ENCODE measurements around the gene PML.

Gene PML

DNA sequence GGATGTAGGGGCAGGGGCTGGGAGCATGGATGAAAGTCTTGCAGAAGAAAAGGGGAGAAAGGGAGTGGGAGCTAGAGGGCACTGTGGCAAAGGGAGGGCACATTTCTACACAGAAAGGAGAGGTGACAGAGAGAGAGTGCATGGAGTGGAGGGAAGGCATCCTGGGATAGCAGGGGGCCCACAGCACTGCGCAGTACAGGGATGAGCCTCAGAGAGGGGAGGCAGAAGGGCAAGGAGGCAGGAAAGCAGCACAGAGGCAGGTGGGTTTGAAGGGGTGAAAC is 7.8 kb upstream of the PML start:
- DNase-seq: no peak

- DNase-seq: no peak
Measured at GRCh38 chr15:73987250-73987649, 7.3 kb upstream of the PML start.

DNA sequence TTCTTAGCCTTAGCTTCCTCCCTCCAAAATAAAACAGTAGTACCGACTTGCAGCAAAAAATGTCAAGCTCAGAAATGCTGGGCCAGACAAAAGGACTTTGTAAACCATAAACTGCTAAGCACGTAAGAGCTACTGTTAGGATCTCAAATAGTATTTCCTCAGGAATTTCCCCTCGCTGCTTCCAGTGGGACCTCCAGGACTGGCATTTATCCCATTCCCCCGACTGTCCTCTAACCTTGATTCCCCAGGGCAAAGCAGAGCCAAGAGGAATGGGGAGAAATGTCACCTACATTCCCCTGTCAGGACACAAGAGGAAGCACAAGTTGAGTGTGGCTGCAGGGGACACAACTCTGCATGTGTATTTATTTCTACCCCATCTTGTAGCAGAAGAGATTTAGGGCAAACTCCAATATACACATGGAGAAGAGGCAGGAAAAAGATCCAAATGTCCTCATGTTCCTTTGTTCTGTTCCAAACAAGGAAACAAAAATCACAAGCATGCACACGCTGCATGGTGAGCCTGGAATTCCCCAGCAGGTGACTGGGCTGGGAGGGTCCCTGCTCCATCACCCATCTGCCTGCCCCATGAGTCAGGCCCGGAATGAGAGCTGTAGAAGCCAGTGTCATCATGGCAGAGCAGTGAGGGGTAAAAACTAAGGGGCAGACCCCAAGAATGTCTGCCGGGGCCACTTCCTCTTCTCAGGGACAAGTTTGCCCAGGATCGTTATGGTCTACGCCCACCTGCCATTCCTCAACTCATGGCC is 6.7 kb upstream of the PML start:
- DNase-seq: no peak

DNA sequence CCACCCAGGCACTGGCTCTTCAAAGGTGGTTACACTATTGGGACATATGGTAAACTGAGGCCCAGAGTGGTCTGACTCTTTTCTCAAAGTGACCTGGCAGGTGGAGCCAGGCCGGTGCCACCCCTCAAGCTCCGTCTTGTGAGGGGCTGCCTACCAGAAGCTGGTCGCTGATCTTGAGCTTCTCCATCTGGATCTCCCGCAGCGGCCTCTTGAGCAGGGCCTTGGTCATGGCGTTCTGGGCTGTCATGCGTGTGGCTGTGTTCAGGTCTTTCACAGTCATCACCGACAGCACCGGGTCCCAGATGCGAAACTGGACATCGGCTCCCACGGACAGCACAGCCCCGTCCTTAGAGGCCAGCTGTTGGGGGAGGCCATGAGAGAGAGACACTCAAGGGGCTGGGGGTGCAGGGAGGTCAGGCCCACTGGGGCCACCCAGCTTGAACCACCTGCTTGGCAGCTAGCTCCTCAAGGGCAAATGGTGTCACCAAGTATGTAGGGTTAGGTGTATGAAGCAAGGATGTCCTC is 6.0 kb upstream of the PML start:
- DNase-seq: no peak

GRCh38 chr15:73989001-73989798 is 5.3 kb upstream of the PML start:
- peak; percentile 60 for DNase-seq

DNA sequence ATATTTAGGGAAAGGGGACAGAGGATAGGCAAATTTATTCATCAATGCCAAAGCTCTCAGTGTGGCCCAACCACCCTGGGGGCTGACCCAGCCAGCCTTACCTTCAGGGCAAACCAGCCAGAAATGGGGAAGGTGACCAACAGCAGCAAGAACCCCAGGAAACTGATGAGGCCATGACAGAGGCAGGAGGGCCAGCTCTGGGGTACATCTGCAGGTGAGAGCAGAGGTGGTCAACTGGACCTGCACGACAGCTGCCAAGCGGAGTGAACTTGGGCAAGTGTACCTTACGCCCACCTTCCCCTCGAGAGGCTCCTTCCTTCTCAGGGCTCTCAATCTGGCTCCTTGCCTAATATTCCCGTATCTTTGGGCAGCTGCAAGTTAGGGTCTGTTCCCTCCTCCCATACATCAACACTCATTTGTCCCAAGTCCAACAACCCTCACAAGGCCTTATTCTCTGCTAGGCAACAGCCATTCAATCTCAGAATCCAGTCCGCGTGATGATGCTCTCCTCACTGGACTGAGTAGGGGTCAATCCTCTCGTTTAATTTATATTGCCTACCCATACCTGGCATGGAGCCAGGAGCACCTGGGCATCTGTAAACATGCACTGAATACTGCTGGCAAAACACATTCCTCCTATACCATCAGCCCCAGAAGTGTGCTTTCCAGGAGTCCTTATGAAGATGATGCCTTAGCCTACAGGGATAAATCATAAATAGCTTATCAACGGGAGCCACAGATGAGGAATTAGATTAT is 4.1 kb upstream of the PML start:
- no peak for DNase-seq

- DNase-seq: no peak
Measured at GRCh38 chr15:73991260-73991659, 3.3 kb upstream of the PML start.

- DNase-seq: peak; percentile 73
Measured at GRCh38 chr15:73991726-73992593, 2.6 kb upstream of the PML start, which contains the start of gene STOML1. Gene STOML1 (minus strand): TSS chr15:73992295. CDS start chr15:73992223, 72 bp downstream.

DNA sequence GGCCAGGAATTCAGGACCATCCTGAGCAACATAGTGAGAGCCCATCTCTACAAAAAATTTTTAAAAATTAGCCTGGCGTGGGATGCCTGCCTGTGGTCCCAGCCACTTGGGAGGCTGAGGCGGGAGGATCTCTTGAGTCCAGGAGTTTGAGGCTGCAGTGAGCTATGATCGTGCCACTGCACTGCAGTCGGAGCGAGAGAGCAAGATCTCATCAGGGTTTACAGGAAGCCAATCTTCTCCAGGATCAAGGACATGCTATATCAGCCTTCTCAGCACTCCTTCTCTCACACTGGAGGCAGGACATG is 2.0 kb upstream of the PML start:
- DNase-seq: no peak

DNA sequence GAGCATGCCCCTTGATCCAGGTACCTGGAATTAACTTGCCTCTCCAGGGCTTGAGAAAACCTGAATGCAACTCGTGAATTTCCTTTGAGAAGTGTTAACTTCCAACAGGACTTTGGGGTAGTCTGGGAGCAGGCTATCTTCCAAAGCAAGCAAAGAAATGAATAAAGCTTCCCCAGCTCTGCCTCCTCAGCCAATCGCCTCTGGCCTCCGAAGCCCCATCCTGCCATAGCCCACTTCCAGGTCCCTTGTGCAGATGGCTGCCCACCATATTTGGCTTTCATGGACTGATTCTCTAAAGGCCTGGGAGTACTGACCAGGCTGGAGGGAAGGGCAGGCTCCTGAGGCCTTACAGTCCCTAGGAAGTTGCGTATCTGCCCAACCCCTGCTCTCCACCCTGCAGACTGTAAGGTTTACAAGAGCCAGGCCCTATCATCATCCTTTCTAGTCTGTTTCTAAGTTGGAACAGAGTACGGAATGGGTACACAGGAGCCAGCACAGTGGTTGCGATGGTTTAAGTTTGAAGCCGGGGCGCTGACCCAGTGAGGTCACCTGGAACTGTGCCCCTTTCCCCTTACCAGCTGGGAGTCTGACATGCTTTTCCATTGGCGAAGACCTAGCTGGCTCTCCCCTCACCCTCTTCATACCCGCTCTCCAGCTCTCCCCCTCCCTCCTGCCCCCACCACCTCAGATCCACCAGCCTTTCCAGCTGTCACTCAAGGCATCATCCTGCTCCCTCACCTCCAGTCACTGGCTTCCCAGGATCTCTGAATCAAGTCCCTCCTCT is 1.1 kb upstream of the PML start:
- DNase-seq: no peak

GRCh38 chr15:73994912-73995622 is 551 bp downstream of the PML start:
- DNase-seq: no peak

DNA sequence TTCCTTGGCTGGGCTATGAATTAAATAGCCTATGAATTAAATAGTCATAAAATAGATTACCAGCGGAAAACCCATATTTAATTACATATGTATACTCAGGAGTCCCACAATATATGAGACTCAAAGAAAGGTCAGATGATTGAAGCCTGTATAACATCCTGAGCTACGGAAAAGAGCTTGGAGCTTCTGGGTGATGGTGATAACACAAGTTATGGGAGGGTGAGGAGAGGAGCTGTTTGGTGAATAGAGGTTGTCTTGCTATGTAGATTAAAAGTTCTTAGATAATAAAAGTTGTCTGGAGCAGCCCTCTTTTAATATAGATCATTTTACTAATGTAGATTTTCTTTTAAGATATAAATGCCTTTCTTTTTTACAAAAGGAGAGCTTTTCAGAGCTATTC is 1.8 kb downstream of the PML start:
- DNase-seq: no peak

GRCh38 chr15:73996939-73997338 is 2.4 kb downstream of the PML start:
- no peak for DNase-seq

GRCh38 chr15:73997986-73998385 is 3.5 kb downstream of the PML start:
- DNase-seq: no peak

GRCh38 chr15:74006774-74007639 is 12.5 kb downstream of the PML start:
- no peak for DNase-seq

- no peak for DNase-seq
Measured at GRCh38 chr15:74007820-74008371, 13.4 kb downstream of the PML start.

DNA sequence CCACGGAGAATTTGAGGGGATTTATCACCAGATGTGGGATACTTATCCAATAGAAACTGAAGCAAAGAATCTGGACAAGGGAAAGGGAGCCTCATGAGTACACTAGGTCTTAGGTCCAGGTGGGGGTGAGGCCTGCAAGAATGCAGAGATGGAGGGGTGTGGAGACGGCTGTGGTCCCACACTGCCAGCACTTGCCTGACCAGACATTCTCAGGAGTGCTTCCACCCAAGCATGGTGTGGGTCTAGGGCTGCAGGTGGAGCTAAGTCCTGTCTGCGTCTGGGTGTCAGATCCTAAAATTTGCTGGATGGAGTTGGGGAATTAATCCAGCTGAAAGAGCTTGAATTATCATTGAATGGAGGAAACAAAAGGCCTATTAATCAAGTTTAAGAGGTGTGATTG is 14.4 kb downstream of the PML start:
- DNase-seq: no peak

DNA sequence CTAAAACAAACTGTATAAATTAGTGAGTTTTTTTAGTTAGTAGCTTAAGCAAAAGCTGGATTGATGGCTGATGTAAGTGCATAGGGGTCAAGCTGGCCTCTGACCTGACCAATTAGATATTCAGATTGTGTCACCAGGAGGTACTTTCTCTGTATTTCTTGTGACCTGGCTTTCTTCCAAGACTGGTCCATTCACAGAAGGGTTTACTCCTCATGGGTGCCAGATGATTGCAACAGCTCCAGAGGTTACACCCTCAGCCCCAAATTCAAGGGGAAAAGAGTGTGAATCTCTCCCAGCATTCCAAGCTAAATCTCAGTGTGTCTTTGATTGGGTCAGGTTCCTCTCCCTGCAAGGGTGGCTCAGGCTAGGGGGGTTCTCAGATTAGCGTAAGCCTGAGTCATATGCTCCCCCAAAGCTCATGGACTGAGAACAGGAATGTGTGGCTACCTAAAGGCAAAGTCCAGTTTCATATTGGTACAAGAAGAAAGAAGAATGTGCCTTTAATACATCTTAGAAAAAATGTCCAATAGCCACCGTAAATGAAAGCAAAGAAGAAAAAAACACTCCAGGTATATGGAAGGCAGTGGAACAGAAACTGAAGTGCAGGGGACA is 16.5 kb downstream of the PML start:
- no peak for DNase-seq

DNA sequence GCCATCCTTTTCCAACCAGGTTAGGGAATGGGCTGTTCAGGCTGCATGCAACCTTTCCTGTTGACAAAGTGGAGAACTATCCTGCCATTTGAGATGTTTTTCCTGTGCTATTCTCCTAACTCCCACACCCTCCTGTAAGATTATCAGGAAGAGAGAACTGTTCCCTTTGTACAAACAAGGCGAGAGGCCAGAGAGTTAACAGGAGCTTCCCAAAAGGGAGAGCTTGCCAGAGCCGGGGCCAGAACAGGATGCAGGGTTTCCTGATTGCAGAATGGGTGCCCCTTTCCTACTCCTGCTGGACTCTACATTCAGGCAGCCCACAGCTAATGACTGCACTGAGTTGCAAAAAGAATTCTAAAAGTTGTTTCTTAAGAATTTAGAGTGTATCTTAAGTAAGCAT is 17.1 kb downstream of the PML start:
- no peak for DNase-seq
